CD8-positive, alpha-beta memory T cell (primary cell): ENCODE data around the gene MPG. TPM values are rescaled to one million over a fixed set of nuclear protein-coding genes. Genes with fewer than 3 reads are reported as not detected.
"Not testable (repeated sequence)": the region's sequence is repeated elsewhere in the genome, so short reads cannot be mapped to it uniquely, and the experiment has no call there.

Experiments
- CTCF ChIA-PET: fragments of 350-600 bp; sonication (Branson Sonifier 250); formaldehyde crosslinking; loops from one replicate; lab custom pipeline; 2021; ENCODE audit warnings: antibody characterized with exemption; lab: Charles Lee
- POLR2A ChIA-PET: fragments of 350-600 bp; sonication (Branson Sonifier 250); formaldehyde crosslinking; loops from one replicate; lab custom pipeline; 2021; ENCODE audit warnings: antibody characterized with exemption; lab: Charles Lee
- DNase-seq, 5 donors: peaks; one replicate each; pipeline versions ENCODE4 v3.0.0 to v3.0.0-alpha.2; 2020 to 2022; ENCODE audit warnings: mixed read lengths in 1 of 5
- H3K27ac ChIP-seq: one replicate; pipeline ENCODE4 v1.7.0; 2013; ENCODE audit warnings: low read depth, mild to moderate bottlenecking, low read length, moderate library complexity
- H3K27me3 ChIP-seq: 2 replicates; pipeline ENCODE4 v1.7.0; 2013; ENCODE audit warnings: low read length, mild to moderate bottlenecking; ENCODE audit not compliant: insufficient read depth, poor library complexity, severe bottlenecking
- H3K36me3 ChIP-seq: 2 replicates; pipeline ENCODE4 v1.7.0; 2013; ENCODE audit warnings: mild to moderate bottlenecking, low read length, moderate library complexity; ENCODE audit not compliant: insufficient read depth
- H3K4me1 ChIP-seq: 2 replicates; pipeline ENCODE4 v1.7.0; 2013; ENCODE audit warnings: mild to moderate bottlenecking, low read length, moderate library complexity; ENCODE audit not compliant: insufficient read depth
- H3K4me3 ChIP-seq: 2 replicates; pipeline ENCODE4 v1.7.0; 2013; ENCODE audit warnings: mild to moderate bottlenecking, low read length
- H3K9me3 ChIP-seq: 2 replicates; pipeline ENCODE4 v1.7.0; 2013; ENCODE audit warnings: mild to moderate bottlenecking, low read length
- H3K27ac Mint-ChIP-seq, 8 donors: one replicate each; pipeline ENCODE4 v1.8.0; 2020 to 2021; ENCODE audit warnings: mixed read lengths in 8 of 8, mild to moderate bottlenecking in 6 of 8, inconsistent platforms in 3 of 8, moderate library complexity in 3 of 8
- H3K27me3 Mint-ChIP-seq, 2 donors: one replicate each; pipeline ENCODE4 v1.8.0; 2020 to 2021; ENCODE audit warnings: mixed read lengths in 2 of 2, mild to moderate bottlenecking in 1 of 2, moderate library complexity in 1 of 2
- H3K36me3 Mint-ChIP-seq, 3 donors: one replicate each; pipeline ENCODE4 v1.8.0; 2020 to 2021; ENCODE audit warnings: mixed read lengths in 3 of 3, inconsistent platforms in 1 of 3, mild to moderate bottlenecking in 1 of 3
- H3K4me1 Mint-ChIP-seq, 3 donors: one replicate each; pipeline ENCODE4 v1.8.0; 2020 to 2021; ENCODE audit warnings: mixed read lengths in 3 of 3, inconsistent platforms in 1 of 3, mild to moderate bottlenecking in 1 of 3
- H3K4me3 Mint-ChIP-seq, 7 donors: one replicate each; pipeline ENCODE4 v1.8.0; 2020 to 2021; ENCODE audit warnings: mixed read lengths in 7 of 7, mild to moderate bottlenecking in 6 of 7, moderate library complexity in 4 of 7, inconsistent platforms in 2 of 7
- H3K9me3 Mint-ChIP-seq, 5 donors: one replicate each; pipeline ENCODE4 v1.8.0; 2020 to 2022; ENCODE audit warnings: mixed read lengths in 5 of 5, mild to moderate bottlenecking in 3 of 5, moderate library complexity in 2 of 5, inconsistent platforms in 1 of 5
- polyA plus RNA-seq: library from polyadenylated mRNA; unstranded; fragments of 300-500 nt; fragmentation: Illumina TruSeq; gene quantifications from one replicate; pipeline ENCODE4 v1.2.3, GENCODE V29; 2021
- total RNA-seq, 2 experiments: library from RNA; stranded (reverse); gene quantifications; one replicate each; pipeline ENCODE4 v1.2.3, GENCODE V29; 2021

The MPG gene
- total and polyA plus RNA-seq, 3 experiments from 2014 or later = 47.5 to 58.1 (median 48.2) TPM

GRCh38 chr16:43294-43693 is 34.7 kb upstream of the MPG start:
- CTCF ChIA-PET = interaction anchor here (1.0 kb wide), 1 partner anchor 53 kb away, joined by 3 read pairs; no protein-coding TSS in a partner anchor
- POLR2A ChIA-PET = no interaction called here
- Mint-ChIP-seq H3K27ac (peak overlapping the region in 1 of 8 donors; percentile 31), H3K36me3 (peaks cover 0 to 61% (median 17%) of the 10 kb centered on the region in 3 donors), H3K27me3 (no peaks in the 10 kb centered on the region), H3K4me1 (peaks cover 37 to 47% (median 42%) of the 10 kb centered on the region in 3 donors), H3K4me3 (no peak overlapping the region), H3K9me3 (no peaks in the 10 kb centered on the region)
- Histone ChIP-seq H3K9me3 (no peaks in the 10 kb centered on the region), H3K27ac (no peak overlapping the region), H3K27me3 (no peaks in the 10 kb centered on the region), H3K4me1 (peaks cover 12% of the 10 kb centered on the region), H3K4me3 (no peak overlapping the region), H3K36me3 (peaks cover 22% of the 10 kb centered on the region)
- no peak for DNase-seq

GRCh38 chr16:44655-45054 is 33.4 kb upstream of the MPG start:
- peaks cover 25 to 33% (median 29%) of the 10 kb centered on the region in 3 donors for H3K4me1 Mint-ChIP-seq
- H3K36me3 Mint-ChIP-seq = peaks cover 0 to 63% (median 17%) of the 10 kb centered on the region in 3 donors
- Histone ChIP-seq H3K36me3 (peaks cover 22% of the 10 kb centered on the region), H3K4me3 (no peak overlapping the region), H3K27ac (no peak overlapping the region), H3K4me1 (no peaks in the 10 kb centered on the region), H3K9me3 (no peaks in the 10 kb centered on the region), H3K27me3 (no peaks in the 10 kb centered on the region)
- peak overlapping the region in 1 of 8 donors; percentile 11 for H3K27ac Mint-ChIP-seq
- ChIA-PET POLR2A (interaction anchor here (0.6 kb wide), 1 partner anchor 9 kb away, joined by 3 read pairs; the partner anchor contains the start of genes POLR3K and SNRNP25), CTCF (interaction anchor here (0.7 to 1.1 kb wide), 2 partner anchors 52 to 962 kb away, joined by 3 to 4 read pairs; no protein-coding TSS in a partner anchor)
- DNase-seq = no peak
- H3K4me3 Mint-ChIP-seq = no peak overlapping the region
- no peaks in the 10 kb centered on the region for H3K27me3 Mint-ChIP-seq
- H3K9me3 Mint-ChIP-seq = no peaks in the 10 kb centered on the region

GRCh38 chr16:45454-45853 is 32.6 kb upstream of the MPG start:
- Mint-ChIP-seq H3K27ac (no peak overlapping the region), H3K4me3 (peak overlapping the region in 1 of 7 donors; percentile 40), H3K9me3 (no peaks in the 10 kb centered on the region), H3K36me3 (peaks cover 0 to 67% (median 20%) of the 10 kb centered on the region in 3 donors), H3K27me3 (no peaks in the 10 kb centered on the region), H3K4me1 (peaks cover 27 to 28% (median 28%) of the 10 kb centered on the region in 3 donors)
- ChIA-PET CTCF (interaction anchor here (1.1 kb wide), 1 partner anchor 52 kb away, joined by 3 read pairs; no protein-coding TSS in a partner anchor), POLR2A (no interaction called here)
- no peak overlapping the region for H3K4me3 ChIP-seq
- peaks cover 22% of the 10 kb centered on the region for H3K36me3 ChIP-seq
- H3K9me3 ChIP-seq = no peaks in the 10 kb centered on the region
- no peaks in the 10 kb centered on the region for H3K4me1 ChIP-seq
- no peaks in the 10 kb centered on the region for H3K27me3 ChIP-seq
- no peak for DNase-seq
- no peak overlapping the region for H3K27ac ChIP-seq

GRCh38 chr16:46510-46909 is 31.5 kb upstream of the MPG start:
- H3K27me3 ChIP-seq, H3K27ac Mint-ChIP-seq, DNase-seq, H3K27me3 Mint-ChIP-seq, H3K4me3 Mint-ChIP-seq, H3K4me1 ChIP-seq, H3K9me3 ChIP-seq, H3K4me3 ChIP-seq, H3K27ac ChIP-seq, H3K9me3 Mint-ChIP-seq, POLR2A ChIA-PET: not testable (repeated sequence)
- peaks cover 32 to 38% (median 36%) of the 10 kb centered on the region in 3 donors for H3K4me1 Mint-ChIP-seq
- H3K36me3 Mint-ChIP-seq = peaks cover 0 to 75% (median 20%) of the 10 kb centered on the region in 3 donors
- CTCF ChIA-PET = interaction anchor here (1.1 kb wide), 1 partner anchor 19 kb away, joined by 4 read pairs; no protein-coding TSS in a partner anchor
- H3K36me3 ChIP-seq = peaks cover 22% of the 10 kb centered on the region

GRCh38 chr16:47234-47633 is 30.8 kb upstream of the MPG start:
- peaks cover 22% of the 10 kb centered on the region for H3K36me3 ChIP-seq
- no peaks in the 10 kb centered on the region for H3K27me3 ChIP-seq
- Mint-ChIP-seq H3K4me3 (no peak overlapping the region), H3K4me1 (peaks cover 28 to 38% (median 35%) of the 10 kb centered on the region in 3 donors), H3K27me3 (no peaks in the 10 kb centered on the region), H3K27ac (peak overlapping the region in 1 of 8 donors; percentile 63), H3K9me3 (no peaks in the 10 kb centered on the region), H3K36me3 (peaks cover 0 to 70% (median 20%) of the 10 kb centered on the region in 3 donors)
- H3K4me1 ChIP-seq = peaks cover 13% of the 10 kb centered on the region
- POLR2A ChIA-PET = no interaction called here
- H3K27ac ChIP-seq = no peak overlapping the region
- CTCF ChIA-PET = no interaction called here
- H3K9me3 ChIP-seq = no peaks in the 10 kb centered on the region
- no peak overlapping the region for H3K4me3 ChIP-seq
- DNase-seq = no peak

- H3K4me3 ChIP-seq = no peak overlapping the region
- no peaks in the 10 kb centered on the region for H3K27me3 ChIP-seq
Measured at GRCh38 chr16:50769-51591, 27.0 kb upstream of the MPG start.

GRCh38 chr16:53346-54236 is 24.4 kb upstream of the MPG start, which contains the start of the genes POLR3K and SNRNP25:
TSS of gene POLR3K (minus strand) at chr16:53608. CDS start at chr16:53586, 22 bp downstream.
TSS of gene SNRNP25 (plus strand) at chr16:53828. CDS start at chr16:54017, 189 bp downstream.
- H3K36me3 ChIP-seq = no peaks in the 10 kb centered on the region
- no peaks in the 10 kb centered on the region for H3K9me3 Mint-ChIP-seq
- H3K27ac Mint-ChIP-seq = peak within 1 kb of the TSS; percentile 71 to 98 (median 94)
- peak within 1 kb of the TSS; percentile 80 for H3K27ac ChIP-seq
- ChIA-PET CTCF (interaction anchor here (0.7 to 1.6 kb wide), 5 partner anchors 12 to 53 kb away, joined by 3 to 7 read pairs (median 4); no protein-coding TSS in a partner anchor), POLR2A (interaction anchor here (0.6 to 1.4 kb wide), 2 partner anchors 9 to 15 kb away, joined by 3 to 5 read pairs; no protein-coding TSS in a partner anchor)
- H3K9me3 ChIP-seq = no peaks in the 10 kb centered on the region
- peak; percentile 95 to 99 (median 98) for DNase-seq
- H3K4me1 Mint-ChIP-seq = peaks cover 27 to 40% (median 29%) of the 10 kb centered on the region in 3 donors
- H3K27me3 ChIP-seq = no peaks in the 10 kb centered on the region
- no peaks in the 10 kb centered on the region for H3K27me3 Mint-ChIP-seq
- H3K36me3 Mint-ChIP-seq = peaks cover 0 to 41% (median 5%) of the 10 kb centered on the region in 3 donors
- peak within 1 kb of the TSS; percentile 92 for H3K4me3 ChIP-seq
- H3K4me1 ChIP-seq = peaks cover 15% of the 10 kb centered on the region
- peak within 1 kb of the TSS; percentile 92 to 99 (median 96) for H3K4me3 Mint-ChIP-seq

More at GRCh38 chr16:50769-51591, 27.0 kb upstream of the MPG start:
- H3K4me3 Mint-ChIP-seq = peak overlapping the region; percentile 43 to 98 (median 62)
- H3K27ac ChIP-seq = no peak overlapping the region
- DNase-seq = no peak
- no peaks in the 10 kb centered on the region for H3K9me3 Mint-ChIP-seq
- H3K4me1 Mint-ChIP-seq = peaks cover 33 to 45% (median 34%) of the 10 kb centered on the region in 3 donors
- peaks cover 0 to 48% (median 8%) of the 10 kb centered on the region in 3 donors for H3K36me3 Mint-ChIP-seq
- H3K36me3 ChIP-seq = peaks cover 10% of the 10 kb centered on the region
- no peaks in the 10 kb centered on the region for H3K9me3 ChIP-seq
- ChIA-PET CTCF (no interaction called here), POLR2A (no interaction called here)
- peak overlapping the region in 3 of 8 donors; percentile 50 to 66 (median 51) for H3K27ac Mint-ChIP-seq
- H3K4me1 ChIP-seq = peaks cover 15% of the 10 kb centered on the region
- H3K27me3 Mint-ChIP-seq = no peaks in the 10 kb centered on the region
